ENCODE results near the gene UBTF.

GRCh38 chr17:44253006-44253405, 33.5 kb upstream of the UBTF start:
- TF ChIP-seq CTCF (tag by site-specific recombination; IDR thresholded peaks at IDR 0.05) (no peak), GLI4 (tag by site-specific recombination; IDR thresholded peaks at IDR 0.05) (no peak), ZNF394 (tag by site-specific recombination; IDR thresholded peaks at IDR 0.05; ENCODE audit: borderline replicate concordance) (no peak), ZSCAN18 (tag by site-specific recombination; IDR thresholded peaks at IDR 0.05) (no peak), ZNF701 (tag by site-specific recombination; IDR thresholded peaks at IDR 0.05) (no peak), ZNF549 (tag by site-specific recombination; IDR thresholded peaks at IDR 0.05) (no peak), ZNF692 (tag by site-specific recombination; IDR thresholded peaks at IDR 0.05) (no peak), KLF16 (tag by site-specific recombination; IDR thresholded peaks at IDR 0.05) (no peak)
- TF ChIP-seq, protein P1, sequence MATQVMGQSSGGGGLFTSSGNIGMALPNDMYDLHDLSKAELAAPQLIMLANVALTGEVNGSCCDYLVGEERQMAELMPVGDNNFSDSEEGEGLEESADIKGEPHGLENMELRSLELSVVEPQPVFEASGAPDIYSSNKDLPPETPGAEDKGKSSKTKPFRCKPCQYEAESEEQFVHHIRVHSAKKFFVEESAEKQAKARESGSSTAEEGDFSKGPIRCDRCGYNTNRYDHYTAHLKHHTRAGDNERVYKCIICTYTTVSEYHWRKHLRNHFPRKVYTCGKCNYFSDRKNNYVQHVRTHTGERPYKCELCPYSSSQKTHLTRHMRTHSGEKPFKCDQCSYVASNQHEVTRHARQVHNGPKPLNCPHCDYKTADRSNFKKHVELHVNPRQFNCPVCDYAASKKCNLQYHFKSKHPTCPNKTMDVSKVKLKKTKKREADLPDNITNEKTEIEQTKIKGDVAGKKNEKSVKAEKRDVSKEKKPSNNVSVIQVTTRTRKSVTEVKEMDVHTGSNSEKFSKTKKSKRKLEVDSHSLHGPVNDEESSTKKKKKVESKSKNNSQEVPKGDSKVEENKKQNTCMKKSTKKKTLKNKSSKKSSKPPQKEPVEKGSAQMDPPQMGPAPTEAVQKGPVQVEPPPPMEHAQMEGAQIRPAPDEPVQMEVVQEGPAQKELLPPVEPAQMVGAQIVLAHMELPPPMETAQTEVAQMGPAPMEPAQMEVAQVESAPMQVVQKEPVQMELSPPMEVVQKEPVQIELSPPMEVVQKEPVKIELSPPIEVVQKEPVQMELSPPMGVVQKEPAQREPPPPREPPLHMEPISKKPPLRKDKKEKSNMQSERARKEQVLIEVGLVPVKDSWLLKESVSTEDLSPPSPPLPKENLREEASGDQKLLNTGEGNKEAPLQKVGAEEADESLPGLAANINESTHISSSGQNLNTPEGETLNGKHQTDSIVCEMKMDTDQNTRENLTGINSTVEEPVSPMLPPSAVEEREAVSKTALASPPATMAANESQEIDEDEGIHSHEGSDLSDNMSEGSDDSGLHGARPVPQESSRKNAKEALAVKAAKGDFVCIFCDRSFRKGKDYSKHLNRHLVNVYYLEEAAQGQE (tag by site-specific recombination; IDR thresholded peaks at IDR 0.05): no peak
- TF ChIP-seq, protein P2, sequence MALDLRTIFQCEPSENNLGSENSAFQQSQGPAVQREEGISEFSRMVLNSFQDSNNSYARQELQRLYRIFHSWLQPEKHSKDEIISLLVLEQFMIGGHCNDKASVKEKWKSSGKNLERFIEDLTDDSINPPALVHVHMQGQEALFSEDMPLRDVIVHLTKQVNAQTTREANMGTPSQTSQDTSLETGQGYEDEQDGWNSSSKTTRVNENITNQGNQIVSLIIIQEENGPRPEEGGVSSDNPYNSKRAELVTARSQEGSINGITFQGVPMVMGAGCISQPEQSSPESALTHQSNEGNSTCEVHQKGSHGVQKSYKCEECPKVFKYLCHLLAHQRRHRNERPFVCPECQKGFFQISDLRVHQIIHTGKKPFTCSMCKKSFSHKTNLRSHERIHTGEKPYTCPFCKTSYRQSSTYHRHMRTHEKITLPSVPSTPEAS (tag by site-specific recombination; IDR thresholded peaks at IDR 0.05): no peak
- TF ChIP-seq, protein P3, sequence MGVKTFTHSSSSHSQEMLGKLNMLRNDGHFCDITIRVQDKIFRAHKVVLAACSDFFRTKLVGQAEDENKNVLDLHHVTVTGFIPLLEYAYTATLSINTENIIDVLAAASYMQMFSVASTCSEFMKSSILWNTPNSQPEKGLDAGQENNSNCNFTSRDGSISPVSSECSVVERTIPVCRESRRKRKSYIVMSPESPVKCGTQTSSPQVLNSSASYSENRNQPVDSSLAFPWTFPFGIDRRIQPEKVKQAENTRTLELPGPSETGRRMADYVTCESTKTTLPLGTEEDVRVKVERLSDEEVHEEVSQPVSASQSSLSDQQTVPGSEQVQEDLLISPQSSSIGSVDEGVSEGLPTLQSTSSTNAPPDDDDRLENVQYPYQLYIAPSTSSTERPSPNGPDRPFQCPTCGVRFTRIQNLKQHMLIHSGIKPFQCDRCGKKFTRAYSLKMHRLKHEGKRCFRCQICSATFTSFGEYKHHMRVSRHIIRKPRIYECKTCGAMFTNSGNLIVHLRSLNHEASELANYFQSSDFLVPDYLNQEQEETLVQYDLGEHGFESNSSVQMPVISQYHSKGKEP (tag by site-specific recombination; IDR thresholded peaks at IDR 0.05): no peak

All from HEK293 (cell line).